Gastroesophageal sphincter (tissue), 4 donors: Measurements from ENCODE around the gene SLC35B4. TPM values are rescaled to one million over a fixed set of nuclear protein-coding genes. Genes with fewer than 3 reads are reported as not detected.

Experiments
- ATAC-seq: fragments of 150-250 bp; one replicate; pipeline ENCODE4 v1.9.1; 2016; ENCODE audit warnings: mild to moderate bottlenecking, moderate library complexity
- H3K27ac ChIP-seq, 4 donors: fragments of 200-600 bp; sonication (generic) in 3 of 4; 1 replicate in 3 of 4; 2 replicates in 1 of 4; pipeline ENCODE4 v1.5.1; 2016 to 2019
- H3K27me3 ChIP-seq: fragments of 200-600 bp; sonication (generic); one replicate; pipeline ENCODE4 v1.5.1; 2019
- H3K36me3 ChIP-seq, 2 donors: fragments of 200-600 bp; sonication (generic); one replicate each; pipeline ENCODE4 v1.5.1; 2019; ENCODE audit warnings: control low read depth in 1 of 2
- H3K4me1 ChIP-seq, 3 donors: fragments of 200-600 bp; sonication (generic); 1 replicate in 2 of 3; 2 replicates in 1 of 3; pipeline ENCODE4 v1.5.1; 2016 to 2019; ENCODE audit warnings: control low read depth in 2 of 3
- H3K4me3 ChIP-seq, 2 donors: fragments of 200-600 bp; sonication (generic); one replicate each; pipeline ENCODE4 v1.5.1; 2019; ENCODE audit warnings: mild to moderate bottlenecking in 1 of 2, moderate library complexity in 1 of 2
- H3K9me3 ChIP-seq, 3 donors: fragments of 200-600 bp; sonication (generic); one replicate each; pipeline ENCODE4 v1.5.1; 2017 to 2019; ENCODE audit warnings: control low read depth in 2 of 3
- EP300 ChIP-seq: sonication (generic); formaldehyde crosslinking; IDR thresholded peaks from one replicate; pipeline ENCODE4 v1.6.1; 2017; ENCODE audit warnings: antibody characterized with exemption, mild to moderate bottlenecking
- POLR2A ChIP-seq, 2 donors: fragments of 450-650 bp; IDR thresholded peaks; one replicate each; pipeline ENCODE4 v1.6.1; 2017; ENCODE audit warnings: antibody characterized with exemption in 2 of 2, mild to moderate bottlenecking in 2 of 2, moderate library complexity in 1 of 2
- POLR2AphosphoS5 ChIP-seq: sonication (generic); formaldehyde crosslinking; IDR thresholded peaks from one replicate; pipeline ENCODE4 v1.6.1; 2017; ENCODE audit warnings: antibody characterized with exemption
- WGBS, 2 donors: methylation state at CpG; one replicate each; pipeline ENCODE4 v1.1.5; 2018; ENCODE audit warnings: low coverage in 1 of 2; 5-methylcytosine and 5-hydroxymethylcytosine counted together
- total RNA-seq, 4 donors: library from RNA; depleted of rRNA; stranded (reverse); fragments of >200 nt; gene quantifications; one replicate each; pipeline ENCODE4 v1.1.0, GENCODE V29; 2016
- TF ChIP-seq, protein P1 (sequence below), 4 experiments: fragments of 200-600 bp in 2 of 4; fragments of 450-650 bp in 2 of 4; sonication (generic) in 1 of 4; IDR thresholded peaks; one replicate each; pipeline ENCODE4 v1.5.1; 2017 to 2019; ENCODE audit warnings: antibody characterized with exemption in 4 of 4, mild to moderate bottlenecking in 2 of 4, moderate library complexity in 2 of 4

Gene SLC35B4
- total RNA-seq, 4 donors from 2014 or later, result 7.3 to 14.4 (median 10.7) TPM

DNA sequence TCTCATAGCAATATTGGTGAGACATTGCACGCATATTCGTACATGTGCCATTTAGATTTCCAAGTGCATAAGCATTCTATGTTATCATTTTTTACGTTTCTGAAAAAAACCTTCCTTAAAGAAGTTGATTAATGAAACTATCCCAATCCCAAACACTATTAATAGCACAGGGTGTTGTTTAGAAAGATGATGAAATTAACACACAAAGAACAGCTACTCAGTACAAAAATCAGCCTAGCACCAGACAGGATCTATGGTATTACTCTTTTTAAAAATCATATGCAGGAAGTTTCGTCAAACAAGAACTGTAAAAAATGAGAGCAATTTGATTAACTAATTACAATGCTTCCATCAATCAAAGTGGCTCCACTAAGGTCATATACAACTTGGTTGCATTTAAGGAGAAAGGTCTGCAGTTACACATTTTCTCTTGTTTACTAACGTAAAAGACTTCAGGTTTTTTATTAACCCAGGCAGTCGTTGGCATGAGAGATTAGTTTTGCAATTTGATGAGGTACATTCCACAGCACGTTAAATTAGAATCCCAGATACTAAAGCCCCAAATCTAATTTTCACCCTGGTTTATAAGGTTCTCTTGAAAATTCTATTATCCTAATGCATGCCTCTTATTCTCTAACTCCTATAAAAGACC is 38.1 kb downstream of the SLC35B4 start:
- no peaks in the 10 kb centered on the region for H3K4me1 ChIP-seq
- H3K9me3 ChIP-seq, result no peaks in the 10 kb centered on the region
- H3K27ac ChIP-seq, result no peak overlapping the region
- H3K27me3 ChIP-seq, result no peaks in the 10 kb centered on the region
- 65 to 67% methylated on average over 7 of the region's 7 CpGs for WGBS, 2 donors
- ATAC-seq, result no peak
- no peak overlapping the region for H3K4me3 ChIP-seq
- no peaks in the 10 kb centered on the region for H3K36me3 ChIP-seq
- TF ChIP-seq, protein P1, sequence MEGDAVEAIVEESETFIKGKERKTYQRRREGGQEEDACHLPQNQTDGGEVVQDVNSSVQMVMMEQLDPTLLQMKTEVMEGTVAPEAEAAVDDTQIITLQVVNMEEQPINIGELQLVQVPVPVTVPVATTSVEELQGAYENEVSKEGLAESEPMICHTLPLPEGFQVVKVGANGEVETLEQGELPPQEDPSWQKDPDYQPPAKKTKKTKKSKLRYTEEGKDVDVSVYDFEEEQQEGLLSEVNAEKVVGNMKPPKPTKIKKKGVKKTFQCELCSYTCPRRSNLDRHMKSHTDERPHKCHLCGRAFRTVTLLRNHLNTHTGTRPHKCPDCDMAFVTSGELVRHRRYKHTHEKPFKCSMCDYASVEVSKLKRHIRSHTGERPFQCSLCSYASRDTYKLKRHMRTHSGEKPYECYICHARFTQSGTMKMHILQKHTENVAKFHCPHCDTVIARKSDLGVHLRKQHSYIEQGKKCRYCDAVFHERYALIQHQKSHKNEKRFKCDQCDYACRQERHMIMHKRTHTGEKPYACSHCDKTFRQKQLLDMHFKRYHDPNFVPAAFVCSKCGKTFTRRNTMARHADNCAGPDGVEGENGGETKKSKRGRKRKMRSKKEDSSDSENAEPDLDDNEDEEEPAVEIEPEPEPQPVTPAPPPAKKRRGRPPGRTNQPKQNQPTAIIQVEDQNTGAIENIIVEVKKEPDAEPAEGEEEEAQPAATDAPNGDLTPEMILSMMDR (IDR thresholded peaks at IDR 0.05), result no peak
- TF ChIP-seq EP300 (no peak), POLR2A (IDR thresholded peaks at IDR 0.05) (no peak), POLR2AphosphoS5 (no peak)

DNA sequence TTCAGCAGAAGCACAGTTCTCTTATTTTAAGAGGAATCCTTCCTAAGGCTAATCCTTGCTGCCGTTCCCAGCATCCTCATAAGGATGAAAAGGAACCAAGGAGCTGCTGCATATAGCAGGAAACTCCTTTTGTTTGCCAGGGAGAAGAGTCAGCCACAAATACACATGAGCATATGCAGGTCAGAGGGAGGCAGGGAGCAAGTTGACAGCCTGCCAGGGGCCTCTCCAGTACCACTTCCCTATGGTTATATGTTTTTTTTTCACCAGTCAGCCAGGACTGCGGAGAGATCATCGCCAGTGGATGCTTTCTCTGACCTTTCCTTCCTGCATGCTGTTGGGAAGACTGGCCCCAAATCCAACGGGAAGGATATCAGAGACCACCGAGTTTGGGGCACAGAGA is 39.8 kb downstream of the SLC35B4 start:
- Histone ChIP-seq H3K9me3 (no peaks in the 10 kb centered on the region), H3K4me1 (no peaks in the 10 kb centered on the region), H3K36me3 (no peaks in the 10 kb centered on the region), H3K27ac (no peak overlapping the region), H3K27me3 (no peaks in the 10 kb centered on the region), H3K4me3 (no peak overlapping the region)
- TF ChIP-seq, protein P1 (IDR thresholded peaks at IDR 0.05), result no peak
- no peak for TF ChIP-seq POLR2AphosphoS5
- TF ChIP-seq EP300, result no peak
- no peak for TF ChIP-seq POLR2A (IDR thresholded peaks at IDR 0.05)
- ATAC-seq, result no peak
- WGBS, 2 donors, result 40 to 51% methylated on average over 1 to 3 of the region's 5 CpGs

GRCh38 chr7:134262322-134262721 is 54.4 kb downstream of the SLC35B4 start:
- no peak for TF ChIP-seq POLR2A (IDR thresholded peaks at IDR 0.05)
- Histone ChIP-seq H3K4me1 (no peaks in the 10 kb centered on the region), H3K27ac (no peak overlapping the region), H3K36me3 (no peaks in the 10 kb centered on the region), H3K27me3 (no peaks in the 10 kb centered on the region), H3K4me3 (no peak overlapping the region), H3K9me3 (no peaks in the 10 kb centered on the region)
- 85 to 89% methylated on average over 4 of the region's 4 CpGs for WGBS, 2 donors
- no peak for ATAC-seq

- no peaks in the 10 kb centered on the region for H3K4me1 ChIP-seq
- no peaks in the 10 kb centered on the region for H3K27me3 ChIP-seq
- no peak for ATAC-seq
- no peak overlapping the region for H3K27ac ChIP-seq
- WGBS, 2 donors, result 91 to 100% methylated on average over 2 to 5 of the region's 5 CpGs
- TF ChIP-seq POLR2AphosphoS5 (no peak), POLR2A (IDR thresholded peaks at IDR 0.05) (no peak), EP300 (no peak)
- TF ChIP-seq, protein P1 (IDR thresholded peaks at IDR 0.05), result no peak
- H3K36me3 ChIP-seq, result no peaks in the 10 kb centered on the region
- H3K9me3 ChIP-seq, result no peaks in the 10 kb centered on the region
- H3K4me3 ChIP-seq, result no peak overlapping the region
Observed at GRCh38 chr7:134255814-134256213, 60.9 kb downstream of the SLC35B4 start.

GRCh38 chr7:134254311-134254710 is 62.4 kb downstream of the SLC35B4 start:
- H3K4me3 ChIP-seq, result no peak overlapping the region
- no peaks in the 10 kb centered on the region for H3K27me3 ChIP-seq
- no peaks in the 10 kb centered on the region for H3K9me3 ChIP-seq
- 89 to 92% methylated on average over 3 of the region's 3 CpGs for WGBS, 2 donors
- no peak for ATAC-seq
- H3K27ac ChIP-seq, result no peak overlapping the region
- H3K4me1 ChIP-seq, result no peaks in the 10 kb centered on the region
- no peaks in the 10 kb centered on the region for H3K36me3 ChIP-seq
- TF ChIP-seq POLR2A (IDR thresholded peaks at IDR 0.05), result no peak
- no peak for TF ChIP-seq EP300
- TF ChIP-seq, protein P1 (IDR thresholded peaks at IDR 0.05), result no peak
- no peak for TF ChIP-seq POLR2AphosphoS5
